Gastroesophageal sphincter (tissue), 3 donors: ENCODE measurements around the gene CEBPA.

Source experiments
- EP300 ChIP-seq: sonication (generic); formaldehyde crosslinking; IDR thresholded peaks from one replicate; pipeline ENCODE4 v1.6.1; 2017; ENCODE audit warnings: antibody characterized with exemption, mild to moderate bottlenecking
- POLR2A ChIP-seq, 2 donors: fragments of 450-650 bp; IDR thresholded peaks; one replicate each; pipeline ENCODE4 v1.6.1; 2017; ENCODE audit warnings: antibody characterized with exemption in 2 of 2, mild to moderate bottlenecking in 2 of 2, moderate library complexity in 1 of 2
- POLR2AphosphoS5 ChIP-seq: sonication (generic); formaldehyde crosslinking; IDR thresholded peaks from one replicate; pipeline ENCODE4 v1.6.1; 2017; ENCODE audit warnings: antibody characterized with exemption
- TF ChIP-seq, protein P1 (sequence below), 4 experiments: fragments of 200-600 bp in 2 of 4; fragments of 450-650 bp in 2 of 4; sonication (generic) in 1 of 4; IDR thresholded peaks; one replicate each; pipeline ENCODE4 v1.5.1; 2017 to 2019; ENCODE audit warnings: antibody characterized with exemption in 4 of 4, mild to moderate bottlenecking in 2 of 4, moderate library complexity in 2 of 4

- TF ChIP-seq, protein P1, sequence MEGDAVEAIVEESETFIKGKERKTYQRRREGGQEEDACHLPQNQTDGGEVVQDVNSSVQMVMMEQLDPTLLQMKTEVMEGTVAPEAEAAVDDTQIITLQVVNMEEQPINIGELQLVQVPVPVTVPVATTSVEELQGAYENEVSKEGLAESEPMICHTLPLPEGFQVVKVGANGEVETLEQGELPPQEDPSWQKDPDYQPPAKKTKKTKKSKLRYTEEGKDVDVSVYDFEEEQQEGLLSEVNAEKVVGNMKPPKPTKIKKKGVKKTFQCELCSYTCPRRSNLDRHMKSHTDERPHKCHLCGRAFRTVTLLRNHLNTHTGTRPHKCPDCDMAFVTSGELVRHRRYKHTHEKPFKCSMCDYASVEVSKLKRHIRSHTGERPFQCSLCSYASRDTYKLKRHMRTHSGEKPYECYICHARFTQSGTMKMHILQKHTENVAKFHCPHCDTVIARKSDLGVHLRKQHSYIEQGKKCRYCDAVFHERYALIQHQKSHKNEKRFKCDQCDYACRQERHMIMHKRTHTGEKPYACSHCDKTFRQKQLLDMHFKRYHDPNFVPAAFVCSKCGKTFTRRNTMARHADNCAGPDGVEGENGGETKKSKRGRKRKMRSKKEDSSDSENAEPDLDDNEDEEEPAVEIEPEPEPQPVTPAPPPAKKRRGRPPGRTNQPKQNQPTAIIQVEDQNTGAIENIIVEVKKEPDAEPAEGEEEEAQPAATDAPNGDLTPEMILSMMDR (IDR thresholded peaks at IDR 0.05), result no peak
- TF ChIP-seq POLR2A (IDR thresholded peaks at IDR 0.05) (no peak), POLR2AphosphoS5 (no peak), EP300 (no peak)
These were observed 9.6 kb downstream of the CEBPA start for GRCh38 chr19:33292595-33293254.
